Breast epithelium (tissue), 3 donors: ENCODE measurements around the gene ACACA.

ENCODE experiments used
- POLR2A ChIP-seq: fragments of 450-650 bp; IDR thresholded peaks from one replicate; pipeline ENCODE4 v1.6.1; 2016; ENCODE audit warnings: antibody characterized with exemption, mild to moderate bottlenecking, moderate library complexity
- TF ChIP-seq, protein P1 (sequence below), 3 donors: fragments of 450-650 bp; IDR thresholded peaks; one replicate each; pipeline ENCODE4 v1.5.1; 2016 to 2017; ENCODE audit warnings: antibody characterized with exemption in 3 of 3, mild to moderate bottlenecking in 3 of 3, moderate library complexity in 3 of 3

DNA sequence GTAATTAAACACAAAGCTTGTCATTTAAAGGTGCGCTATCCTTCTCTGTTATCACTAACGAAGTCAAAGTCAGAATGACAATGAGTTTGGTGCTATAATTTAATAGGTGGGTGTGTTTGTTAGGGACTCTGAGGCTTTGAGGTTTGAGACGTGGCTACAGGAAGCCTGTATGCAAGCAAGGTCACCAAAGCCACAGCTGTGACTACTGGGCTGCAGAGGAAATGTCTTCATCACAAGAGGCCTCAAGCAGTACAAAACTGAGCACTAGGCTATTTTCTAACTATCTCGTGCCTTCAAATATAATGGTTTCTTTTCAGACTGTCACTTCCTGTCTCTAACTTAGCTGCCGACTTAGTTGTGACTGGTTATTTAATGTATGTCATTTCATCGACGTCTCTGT lies 316.7 kb downstream of the ACACA start:
- TF ChIP-seq, protein P1, sequence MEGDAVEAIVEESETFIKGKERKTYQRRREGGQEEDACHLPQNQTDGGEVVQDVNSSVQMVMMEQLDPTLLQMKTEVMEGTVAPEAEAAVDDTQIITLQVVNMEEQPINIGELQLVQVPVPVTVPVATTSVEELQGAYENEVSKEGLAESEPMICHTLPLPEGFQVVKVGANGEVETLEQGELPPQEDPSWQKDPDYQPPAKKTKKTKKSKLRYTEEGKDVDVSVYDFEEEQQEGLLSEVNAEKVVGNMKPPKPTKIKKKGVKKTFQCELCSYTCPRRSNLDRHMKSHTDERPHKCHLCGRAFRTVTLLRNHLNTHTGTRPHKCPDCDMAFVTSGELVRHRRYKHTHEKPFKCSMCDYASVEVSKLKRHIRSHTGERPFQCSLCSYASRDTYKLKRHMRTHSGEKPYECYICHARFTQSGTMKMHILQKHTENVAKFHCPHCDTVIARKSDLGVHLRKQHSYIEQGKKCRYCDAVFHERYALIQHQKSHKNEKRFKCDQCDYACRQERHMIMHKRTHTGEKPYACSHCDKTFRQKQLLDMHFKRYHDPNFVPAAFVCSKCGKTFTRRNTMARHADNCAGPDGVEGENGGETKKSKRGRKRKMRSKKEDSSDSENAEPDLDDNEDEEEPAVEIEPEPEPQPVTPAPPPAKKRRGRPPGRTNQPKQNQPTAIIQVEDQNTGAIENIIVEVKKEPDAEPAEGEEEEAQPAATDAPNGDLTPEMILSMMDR (IDR thresholded peaks at IDR 0.05) = no peak
- TF ChIP-seq POLR2A = no peak
